Epithelial cell of umbilical artery (primary cell): ENCODE results near the gene ASPHD1. TPM values are rescaled to one million over a fixed set of nuclear protein-coding genes. Genes with fewer than 3 reads are reported as not detected.

Experiments
- total RNA-seq: library from RNA; depleted of rRNA; stranded (reverse); fragments of >200 nt; gene quantifications from 2 replicates; pipeline ENCODE4 v1.2.3, GENCODE V29; 2014

Gene ASPHD1, protein sequence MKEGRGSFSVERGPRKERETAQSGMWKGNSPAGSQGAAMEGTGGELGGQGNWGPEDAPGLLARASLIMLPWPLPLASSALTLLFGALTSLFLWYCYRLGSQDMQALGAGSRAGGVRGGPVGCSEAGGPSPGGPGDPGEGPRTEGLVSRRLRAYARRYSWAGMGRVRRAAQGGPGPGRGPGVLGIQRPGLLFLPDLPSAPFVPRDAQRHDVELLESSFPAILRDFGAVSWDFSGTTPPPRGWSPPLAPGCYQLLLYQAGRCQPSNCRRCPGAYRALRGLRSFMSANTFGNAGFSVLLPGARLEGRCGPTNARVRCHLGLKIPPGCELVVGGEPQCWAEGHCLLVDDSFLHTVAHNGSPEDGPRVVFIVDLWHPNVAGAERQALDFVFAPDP
- 1.2 and 3.6 TPM in 2 replicates for total RNA-seq

DNA sequence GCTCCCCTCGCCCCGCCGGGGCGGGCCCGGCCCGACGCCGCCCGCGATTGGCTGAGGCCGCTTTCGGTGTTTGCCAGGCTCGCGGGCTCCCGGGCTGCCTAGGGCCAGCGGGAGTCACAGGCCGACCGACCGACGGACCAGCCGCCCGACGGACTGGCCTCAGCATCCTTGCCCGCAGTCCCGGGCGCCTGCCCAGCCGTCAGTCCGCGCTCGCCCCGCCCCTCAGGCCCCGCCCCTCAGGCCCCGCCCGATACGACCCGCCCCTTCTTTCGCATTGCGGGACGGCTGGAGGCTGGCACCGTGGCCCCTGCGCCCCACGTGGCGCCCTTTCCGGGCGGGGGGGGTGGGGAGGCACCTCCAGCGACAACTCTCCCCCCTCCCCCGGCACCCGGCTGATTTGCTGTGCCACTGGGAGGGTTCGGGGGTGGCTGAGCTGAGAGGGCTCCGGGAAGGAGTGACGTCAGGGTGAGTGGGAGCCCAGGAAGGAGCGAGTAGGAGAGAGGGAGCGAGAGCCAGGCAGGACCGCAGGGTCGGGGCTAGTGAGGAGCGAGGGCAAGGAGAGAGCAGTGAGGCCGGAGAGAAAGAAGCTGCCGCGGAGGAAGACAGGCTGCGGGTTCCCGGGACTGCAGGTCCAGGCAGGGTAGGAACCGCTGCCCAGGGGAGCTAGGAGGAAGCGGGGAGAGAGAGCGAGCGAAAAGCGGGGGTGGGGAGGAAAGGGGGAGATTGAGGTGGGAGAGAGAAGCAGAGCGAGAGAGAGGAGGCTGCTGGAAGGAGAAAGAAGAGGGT is at the start of gene ASPHD1:
Gene ASPHD1 (plus strand): TSS at position 387 of the 786 bp plus-strand sequence. CDS start 484 bp downstream, outside the sequence.

GRCh38 chr16:29862884-29863668 is 37.2 kb upstream of the ASPHD1 start, which contains the start of gene CDIPT:
TSS of gene CDIPT (minus strand) at chr16:29863226. CDS start at chr16:29862857, 369 bp downstream.

GRCh38 chr16:29899516-29900101 is 679 bp upstream of the ASPHD1 start, which contains the start of gene SEZ6L2:
TSS of gene SEZ6L2 (minus strand) at chr16:29899550. CDS start at chr16:29899019, 531 bp downstream.

GRCh38 chr16:29925781-29926710 is 25.8 kb downstream of the ASPHD1 start, which contains the start of gene KCTD13:
TSS of gene KCTD13 (minus strand) at chr16:29926226. CDS start at chr16:29926033, 193 bp downstream.

Other genes with a start within 250 kb of the ASPHD1 start
- gene SPN, start 237.2 kb upstream of the ASPHD1 start, total RNA-seq, result not detected in 2 replicates
- 0.32 and 1.4 TPM in 2 replicates for gene QPRT, start 221.3 kb upstream of the ASPHD1 start, total RNA-seq
- not detected in 2 replicates for gene C16orf54, start 154.5 kb upstream of the ASPHD1 start, total RNA-seq
- gene ZG16, start 122.2 kb upstream of the ASPHD1 start, total RNA-seq, result under 0.01 TPM in 1 of 2 replicates, not detected in the other
- gene KIF22, start 109.7 kb upstream of the ASPHD1 start, total RNA-seq, result 64.7 and 67.6 TPM in 2 replicates
- gene MAZ, start 94.0 kb upstream of the ASPHD1 start, total RNA-seq, result 111 and 160 TPM in 2 replicates
- 0.65 and 1.1 TPM in 2 replicates for gene PRRT2, start 88.3 kb upstream of the ASPHD1 start, total RNA-seq
- gene PAGR1, start 84.3 kb upstream of the ASPHD1 start, total RNA-seq, result 27.0 and 36.9 TPM in 2 replicates
- 167 and 215 TPM in 2 replicates for gene MVP, start 80.0 kb upstream of the ASPHD1 start, total RNA-seq
- gene CDIPT, start 37.3 kb upstream of the ASPHD1 start, total RNA-seq, result 55.2 and 70.4 TPM in 2 replicates
- 1.2 and 3.9 TPM in 2 replicates for gene SEZ6L2, start 938 bp upstream of the ASPHD1 start, total RNA-seq
- 5.8 and 8.8 TPM in 2 replicates for gene KCTD13, start 25.7 kb downstream of the ASPHD1 start, total RNA-seq
- gene TMEM219, start 61.6 kb downstream of the ASPHD1 start, total RNA-seq, result 73.1 TPM in 2 replicates
- gene TAOK2, start 73.4 kb downstream of the ASPHD1 start, total RNA-seq, result 86.4 and 95.9 TPM in 2 replicates
- gene HIRIP3, start 95.1 kb downstream of the ASPHD1 start, total RNA-seq, result 5.5 and 8.4 TPM in 2 replicates
- gene INO80E, start 95.8 kb downstream of the ASPHD1 start, total RNA-seq, result 20.8 and 65.8 TPM in 2 replicates
- 0.76 TPM in 1 of 2 replicates, not detected in the other for gene DOC2A, start 110.5 kb downstream of the ASPHD1 start, total RNA-seq
- gene C16orf92, start 122.7 kb downstream of the ASPHD1 start, total RNA-seq, result not detected in 2 replicates
- 0.32 TPM in 1 of 2 replicates, not detected in the other for gene TLCD3B, start 130.8 kb downstream of the ASPHD1 start, total RNA-seq
- gene ALDOA, start 165.3 kb downstream of the ASPHD1 start, total RNA-seq, result 265 and 367 TPM in 2 replicates
- gene PPP4C, start 175.5 kb downstream of the ASPHD1 start, total RNA-seq, result 256 and 366 TPM in 2 replicates
- under 0.01 and 0.15 TPM in 2 replicates for gene TBX6, start 191.4 kb downstream of the ASPHD1 start, total RNA-seq
- 12.0 and 20.1 TPM in 2 replicates for gene YPEL3, start 195.7 kb downstream of the ASPHD1 start, total RNA-seq
- gene GDPD3, start 213.0 kb downstream of the ASPHD1 start, total RNA-seq, result 0.32 and 0.61 TPM in 2 replicates
- gene MAPK3, start 222.7 kb downstream of the ASPHD1 start, total RNA-seq, result 20.5 and 31.8 TPM in 2 replicates